ENCODE measurements around the gene TP53BP2.
A peak's percentile ranks its signal among the peaks of the same experiment; 100 is the strongest.
"Not testable (repeated sequence)": the region's sequence is repeated elsewhere in the genome, so short reads cannot be mapped to it uniquely, and the experiment has no call there.

TP53BP2 gene

GRCh38 chr1:223845810-223846682 is at the start of gene TP53BP2:
TSS of gene TP53BP2 (minus strand) at chr1:223845947. CDS start at chr1:223845680, 267 bp downstream.
- peak; percentile 73 for DNase-seq (ENCODE audit: low read depth)

- DNase-seq (ENCODE audit: low read depth): not testable (repeated sequence)
These were observed 44.7 kb upstream of the TP53BP2 start for GRCh38 chr1:223890494-223890893.

- not testable (repeated sequence) for DNase-seq (ENCODE audit: low read depth)
These were observed 43.6 kb upstream of the TP53BP2 start for GRCh38 chr1:223889319-223889718.

GRCh38 chr1:223887747-223888418 is 42.1 kb upstream of the TP53BP2 start:
- no peak for DNase-seq (ENCODE audit: low read depth)

GRCh38 chr1:223886516-223886921 is 40.8 kb upstream of the TP53BP2 start:
- no peak for DNase-seq (ENCODE audit: low read depth)

GRCh38 chr1:223885614-223886013 is 39.9 kb upstream of the TP53BP2 start:
- no peak for DNase-seq (ENCODE audit: low read depth)

GRCh38 chr1:223878598-223879325 is 33.0 kb upstream of the TP53BP2 start:
- DNase-seq (ENCODE audit: low read depth): no peak

GRCh38 chr1:223877804-223878203 is 32.1 kb upstream of the TP53BP2 start:
- DNase-seq (ENCODE audit: low read depth): no peak

- DNase-seq (ENCODE audit: low read depth): no peak
These were observed 30.8 kb upstream of the TP53BP2 start for GRCh38 chr1:223876590-223876989.

GRCh38 chr1:223873044-223873443 is 27.3 kb upstream of the TP53BP2 start:
- DNase-seq (ENCODE audit: low read depth): no peak

GRCh38 chr1:223872308-223872901 is 26.7 kb upstream of the TP53BP2 start:
- DNase-seq (ENCODE audit: low read depth): no peak

- DNase-seq (ENCODE audit: low read depth): no peak
These were observed 25.1 kb upstream of the TP53BP2 start for GRCh38 chr1:223870617-223871574.

GRCh38 chr1:223864599-223865368 is 19.0 kb upstream of the TP53BP2 start:
- DNase-seq (ENCODE audit: low read depth): not testable (repeated sequence)

- no peak for DNase-seq (ENCODE audit: low read depth)
These were observed 18.3 kb upstream of the TP53BP2 start for GRCh38 chr1:223864084-223864483.

GRCh38 chr1:223861904-223862303 is 16.2 kb upstream of the TP53BP2 start:
- DNase-seq (ENCODE audit: low read depth): no peak

GRCh38 chr1:223860051-223860622 is 14.4 kb upstream of the TP53BP2 start:
- no peak for DNase-seq (ENCODE audit: low read depth)

GRCh38 chr1:223859058-223859457 is 13.3 kb upstream of the TP53BP2 start:
- no peak for DNase-seq (ENCODE audit: low read depth)

GRCh38 chr1:223856386-223856785 is 10.6 kb upstream of the TP53BP2 start:
- DNase-seq (ENCODE audit: low read depth): no peak

- no peak for DNase-seq (ENCODE audit: low read depth)
These were observed 8.0 kb upstream of the TP53BP2 start for GRCh38 chr1:223853748-223854147.

- DNase-seq (ENCODE audit: low read depth): no peak
These were observed 7.5 kb upstream of the TP53BP2 start for GRCh38 chr1:223853275-223853674.

Measured in activated T-cell treated with anti-CD3 and anti-CD28 coated beads for 1 hour (primary cell).